NCI-H524 treated with DMSO at 0.1 percent for 48 hours (cell line): Measurements from ENCODE around the gene STK16.
"Not testable (repeated sequence)": the region's sequence is repeated elsewhere in the genome, so short reads cannot be mapped to it uniquely, and the experiment has no call there.

ENCODE experiments used
- DNase-seq: peaks from one replicate; lab custom pipeline; 2025; lab: John Stamatoyannopoulos, UW

Gene STK16

GRCh38 chr2:219270055-219270372, 24.7 kb downstream of the STK16 start:
- DNase-seq = no peak

- no peak for DNase-seq
Measured at GRCh38 chr2:219271021-219271420, 25.7 kb downstream of the STK16 start.

DNA sequence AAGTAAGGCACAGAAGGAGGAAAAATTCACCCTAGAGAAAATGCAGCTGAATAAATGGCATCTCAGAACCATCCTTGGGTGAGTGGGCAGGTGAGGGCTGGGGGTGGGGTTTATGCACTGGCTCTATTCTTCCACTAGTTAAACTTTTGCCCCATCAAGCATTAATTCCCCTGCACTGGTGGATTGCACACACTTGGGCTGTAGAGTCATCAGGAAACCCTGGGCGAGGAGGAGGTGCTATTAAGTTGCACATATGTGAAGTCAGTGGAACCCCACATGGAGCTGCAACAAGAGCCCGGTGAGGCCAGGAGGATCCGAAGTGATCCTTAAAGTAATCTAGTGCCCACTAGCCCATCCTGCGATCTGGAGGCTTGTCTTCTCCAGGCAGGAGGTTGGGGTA, 27.1 kb downstream of the STK16 start:
- no peak for DNase-seq

DNA sequence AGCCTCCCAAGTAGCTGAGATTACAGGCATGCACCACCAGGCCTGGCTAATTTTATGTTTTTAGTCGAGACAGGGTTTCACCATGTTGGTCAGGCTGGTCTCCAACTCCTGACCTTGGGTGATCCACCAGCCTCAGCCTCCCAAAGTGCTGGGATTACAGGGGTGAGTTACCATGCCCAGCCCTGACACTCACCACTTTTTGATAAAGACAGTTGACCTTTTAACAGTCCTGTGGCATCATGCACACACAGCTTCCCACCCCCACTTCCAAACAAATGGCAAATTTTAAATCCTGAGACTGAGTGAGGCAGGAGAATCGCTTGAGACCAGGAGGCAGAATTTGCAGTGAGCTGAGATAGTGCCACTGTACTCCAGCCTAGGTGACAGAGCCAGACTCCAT, 27.7 kb downstream of the STK16 start:
- no peak for DNase-seq

- DNase-seq = no peak
Measured at GRCh38 chr2:219273937-219274336, 28.7 kb downstream of the STK16 start.

DNA sequence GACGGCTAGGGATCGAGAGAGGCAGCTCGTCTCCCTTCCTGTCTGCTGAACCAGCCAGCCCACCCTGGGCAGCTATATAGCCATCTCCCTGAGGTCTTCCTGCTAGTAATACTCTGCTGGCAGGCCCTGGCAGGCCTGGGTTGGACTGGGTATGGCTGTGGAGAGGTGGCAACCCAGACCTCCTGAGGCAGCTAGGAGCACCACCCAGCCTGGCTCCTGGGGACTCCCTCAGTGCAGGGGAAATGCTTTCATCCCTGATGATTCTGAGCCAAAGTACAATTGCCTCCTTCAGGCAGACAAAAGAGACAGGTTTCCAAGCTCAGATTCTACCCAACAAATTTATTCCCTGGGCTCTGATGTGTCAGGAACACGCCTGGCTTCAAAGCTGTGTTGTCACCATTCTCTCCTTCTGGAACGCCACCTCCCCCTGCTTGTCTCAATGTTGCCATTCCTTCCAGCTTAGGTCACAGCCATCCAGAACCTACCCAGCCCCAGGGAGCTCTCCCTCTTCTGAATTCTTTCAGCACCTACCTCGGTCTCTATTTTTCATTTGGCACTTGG, 29.2 kb downstream of the STK16 start:
- no peak for DNase-seq

DNA sequence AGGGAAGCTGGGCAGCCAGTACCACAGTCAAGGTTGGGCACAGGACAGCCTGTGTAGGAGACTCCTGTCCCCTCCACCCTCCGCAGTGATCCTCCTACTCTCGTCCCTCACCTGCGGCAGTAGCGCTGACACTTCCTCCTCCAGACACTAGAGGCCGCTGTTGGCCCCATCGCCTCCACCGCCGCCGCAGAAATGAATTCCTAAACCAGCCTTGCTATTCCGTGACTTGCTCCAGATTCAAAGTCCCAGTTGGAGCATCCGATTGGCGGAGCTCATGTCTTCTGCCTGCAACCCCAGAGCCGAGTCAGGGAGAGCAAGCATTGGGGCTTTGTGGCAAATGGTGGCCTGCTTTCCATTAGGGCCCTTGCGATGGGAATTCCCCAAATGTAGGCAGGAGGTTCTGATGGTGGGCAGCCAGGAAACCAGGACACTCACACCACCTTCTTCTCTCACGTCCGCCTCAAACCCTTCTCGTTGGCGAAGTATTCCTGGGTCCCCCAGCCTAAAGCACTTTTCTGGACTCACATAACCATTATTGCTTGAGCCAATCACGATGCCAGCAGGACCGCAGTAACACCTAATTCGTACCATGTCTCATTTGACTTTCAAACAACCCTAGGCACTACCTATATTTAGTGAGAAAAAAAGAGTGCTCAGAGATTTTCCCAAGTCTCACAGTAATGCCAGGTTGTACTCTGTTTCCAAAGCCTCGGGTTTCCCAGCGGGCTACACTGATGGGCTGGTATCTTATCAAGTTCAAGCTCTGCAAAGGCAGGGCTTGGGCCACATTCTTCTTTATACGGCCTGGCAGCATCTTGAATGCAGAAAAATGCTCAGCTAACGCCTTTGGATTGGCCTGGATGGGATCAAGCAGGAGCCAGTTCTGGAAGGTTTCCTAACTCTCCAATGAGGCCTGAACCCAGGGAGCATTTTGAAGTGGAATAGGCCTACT, 32.7 kb downstream of the STK16 start:
- DNase-seq = no peak

DNA sequence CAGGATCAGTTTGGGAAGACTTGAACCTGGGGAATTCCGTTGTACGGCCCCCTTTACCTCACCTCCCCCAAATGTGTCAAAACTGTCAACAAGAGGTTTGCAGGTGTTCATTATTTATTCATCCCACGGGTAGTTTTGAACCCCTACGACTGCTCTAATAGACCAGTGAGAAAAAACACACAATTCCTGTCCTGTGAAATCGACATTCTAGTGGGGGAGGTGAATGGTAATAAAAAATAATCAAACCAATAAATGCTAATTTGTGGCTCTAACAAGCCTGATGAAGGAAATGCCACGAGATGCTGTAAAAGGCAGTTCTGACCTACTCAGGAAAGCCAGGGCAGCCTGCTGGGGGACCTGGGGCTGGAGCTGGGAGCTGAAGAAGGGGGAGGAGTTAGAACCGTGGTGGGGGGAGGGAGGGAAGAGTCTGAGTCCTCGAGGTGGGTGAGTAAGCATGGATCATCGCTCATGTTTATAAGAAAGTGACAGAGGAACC, 33.4 kb downstream of the STK16 start:
- no peak for DNase-seq

DNA sequence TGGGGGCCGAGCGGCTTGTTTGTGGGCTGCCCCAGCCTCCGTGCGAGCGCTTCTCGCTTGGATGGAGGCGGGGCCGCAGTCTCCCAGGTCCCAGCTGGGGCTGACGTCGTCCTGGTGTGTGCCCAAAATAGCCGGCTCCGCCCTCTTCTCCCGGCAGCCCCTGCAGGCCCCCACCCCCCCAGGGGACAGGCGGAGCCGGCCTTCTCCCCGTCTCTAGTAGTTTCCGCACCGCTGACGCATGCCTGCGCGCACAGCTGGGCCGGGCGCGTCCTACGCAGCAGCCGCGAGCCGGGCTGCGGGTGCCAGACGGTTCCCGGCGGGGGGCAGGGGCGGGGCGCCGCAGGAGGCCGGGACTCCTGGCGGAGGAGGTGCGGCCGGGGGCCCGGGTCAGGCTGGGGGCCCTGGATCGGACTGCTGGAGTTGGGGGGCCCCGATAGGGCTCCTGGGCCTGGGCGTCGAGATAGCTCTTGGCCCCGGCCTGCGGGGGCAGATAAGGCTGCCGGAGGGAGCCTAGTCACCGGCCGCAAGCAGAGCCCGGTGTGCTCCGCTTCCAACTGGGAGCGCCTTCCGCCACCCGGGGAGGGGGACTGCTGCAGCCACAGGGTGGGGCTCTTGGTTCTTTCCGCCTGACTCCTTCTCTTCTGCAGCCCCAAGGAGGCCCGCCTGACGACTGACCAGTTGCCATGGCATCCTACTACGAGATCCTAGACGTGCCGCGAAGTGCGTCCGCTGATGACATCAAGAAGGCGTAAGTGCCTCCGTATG, 34.1 kb downstream of the STK16 start, which contains the start of gene DNAJB2:
Gene DNAJB2, plus strand, starts transcription at position 216 of the 765 bp plus-strand sequence. Its CDS starts 468 bp downstream, at position 684.
- DNase-seq = peak; percentile 61

GRCh38 chr2:219279916-219280516, 34.7 kb downstream of the STK16 start:
- DNase-seq = no peak

GRCh38 chr2:219280651-219281050, 35.4 kb downstream of the STK16 start:
- DNase-seq = no peak

DNA sequence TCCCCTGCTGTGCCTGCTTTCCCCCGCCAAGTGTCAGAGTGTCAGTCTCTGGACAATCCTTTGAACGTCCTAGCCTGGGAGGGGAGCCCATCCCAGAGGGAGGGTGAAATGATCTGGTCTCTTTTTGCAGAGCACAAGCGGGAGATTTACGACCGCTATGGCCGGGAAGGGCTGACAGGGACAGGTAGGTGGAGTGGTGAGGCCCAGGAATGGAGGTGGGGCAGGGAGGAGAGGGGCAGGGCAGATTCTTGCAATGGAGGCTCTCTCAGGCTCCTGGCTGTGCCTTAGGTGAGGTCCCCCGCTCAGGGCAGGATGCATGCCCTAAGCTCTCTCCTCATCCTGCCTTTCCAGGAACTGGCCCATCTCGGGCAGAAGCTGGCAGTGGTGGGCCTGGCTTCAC, 36.3 kb downstream of the STK16 start:
- DNase-seq = no peak

DNA sequence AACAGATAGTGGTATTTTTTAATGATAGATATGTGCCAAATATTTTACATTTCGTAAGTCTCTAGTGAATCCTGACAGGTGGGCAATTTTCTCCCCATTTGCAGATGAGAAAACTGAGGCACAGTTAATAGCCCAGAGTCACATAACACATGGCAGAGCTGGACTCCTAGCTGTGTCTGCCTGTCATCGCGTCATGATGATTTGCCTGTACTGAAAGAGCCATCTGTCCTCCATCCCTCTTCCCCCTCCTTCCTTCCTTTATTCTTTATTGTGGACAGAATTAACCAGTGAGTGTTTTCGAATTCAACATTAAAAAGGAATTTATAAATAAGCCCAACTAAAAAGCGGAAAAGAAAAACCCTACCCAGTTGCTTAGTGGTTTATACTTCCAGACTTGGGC, 37.1 kb downstream of the STK16 start:
- no peak for DNase-seq

GRCh38 chr2:219282943-219283581, 37.8 kb downstream of the STK16 start:
- no peak for DNase-seq

GRCh38 chr2:219284501-219285372, 39.5 kb downstream of the STK16 start:
- no peak for DNase-seq

- DNase-seq = no peak
Measured at GRCh38 chr2:219285373-219285735, 40.1 kb downstream of the STK16 start.

DNA sequence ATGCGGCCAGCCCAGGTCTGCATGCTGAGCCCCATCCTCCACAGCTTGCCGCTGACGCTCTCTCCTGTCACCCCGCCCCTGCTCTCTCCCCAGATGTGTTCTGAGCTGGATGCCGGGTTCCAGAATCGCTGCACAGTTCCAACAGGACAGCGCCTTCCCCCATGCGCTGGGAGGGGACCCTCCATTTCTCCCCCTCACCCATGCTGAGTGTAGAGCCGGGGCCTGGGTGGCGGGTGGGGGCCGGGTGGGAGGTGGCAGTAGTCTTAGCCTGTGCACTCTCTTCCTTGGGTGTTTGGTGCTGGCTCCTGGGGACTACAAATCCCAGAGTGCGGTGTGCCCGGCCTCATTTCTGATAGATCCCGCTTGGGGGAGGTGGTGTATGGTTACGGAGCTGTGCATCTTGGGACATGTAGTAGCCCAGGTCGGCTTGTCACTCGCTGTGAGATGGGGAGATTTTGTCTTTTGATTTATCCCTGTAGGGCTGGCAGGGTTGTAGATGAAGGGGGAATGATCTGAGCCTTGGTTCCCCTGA, 40.7 kb downstream of the STK16 start:
- DNase-seq = no peak

- DNase-seq = no peak
Measured at GRCh38 chr2:219286436-219287115, 41.3 kb downstream of the STK16 start.

GRCh38 chr2:219287116-219287440, 41.8 kb downstream of the STK16 start:
- not testable (repeated sequence) for DNase-seq
